ENCODE measurements around the gene SPAG6. TPM values are rescaled to one million over a fixed set of nuclear protein-coding genes. Genes with fewer than 3 reads are reported as not detected.
"Not testable (repeated sequence)": the region's sequence is repeated elsewhere in the genome, so short reads cannot be mapped to it uniquely, and the experiment has no call there.

The SPAG6 gene
- not detected in 2 replicates for total RNA-seq (2014; rRNA removed; shearing (Covaris generic))

- no peak for DNase-seq (ENCODE audit: low read depth)
These were observed at the start of gene SPAG6 for GRCh38 chr10:22345301-22346095. TSS of gene SPAG6 (plus strand) at chr10:22345496. CDS start at chr10:22345612, 116 bp downstream.

- no peak for DNase-seq (ENCODE audit: low read depth)
These were observed 44.1 kb upstream of the SPAG6 start for GRCh38 chr10:22301193-22301592.

GRCh38 chr10:22303461-22303860 is 41.8 kb upstream of the SPAG6 start:
- no peak for DNase-seq (ENCODE audit: low read depth)

DNA sequence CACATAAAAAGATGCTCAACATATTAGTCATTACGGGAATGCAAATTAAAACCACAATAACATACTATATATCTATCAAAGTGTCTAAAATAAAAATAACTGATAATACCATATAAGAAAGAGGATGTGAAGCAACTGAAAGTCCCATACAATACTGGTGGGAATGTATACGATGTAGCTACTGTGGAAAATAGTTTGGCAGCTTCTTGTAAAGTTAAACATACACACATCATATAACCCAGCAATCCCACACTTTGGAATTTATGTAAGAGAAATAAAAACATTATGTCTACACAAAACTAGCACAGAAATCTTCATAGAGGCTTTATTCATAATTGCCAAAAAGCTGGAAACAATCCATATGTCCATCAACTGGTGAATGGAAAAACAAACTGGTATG is 39.6 kb upstream of the SPAG6 start:
- no peak for DNase-seq (ENCODE audit: low read depth)

DNA sequence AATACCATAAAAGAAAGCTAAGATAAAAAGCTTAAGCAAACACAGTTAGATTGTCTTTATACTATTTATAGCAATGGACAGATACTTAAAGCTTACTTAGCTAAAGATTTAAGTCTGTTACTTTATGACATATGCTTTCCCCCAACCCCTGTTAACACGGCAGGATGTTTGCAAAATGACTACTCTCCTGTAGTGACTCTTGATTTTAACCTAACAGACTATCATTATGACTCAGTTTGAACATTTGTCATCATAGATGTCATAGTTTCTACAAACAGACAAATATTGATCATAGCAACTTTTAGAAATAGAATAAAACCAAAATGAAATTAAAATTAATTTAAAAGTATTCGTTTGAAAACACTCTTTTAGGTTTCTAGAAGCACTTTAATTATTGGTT is 36.9 kb upstream of the SPAG6 start:
- no peak for DNase-seq (ENCODE audit: low read depth)

DNA sequence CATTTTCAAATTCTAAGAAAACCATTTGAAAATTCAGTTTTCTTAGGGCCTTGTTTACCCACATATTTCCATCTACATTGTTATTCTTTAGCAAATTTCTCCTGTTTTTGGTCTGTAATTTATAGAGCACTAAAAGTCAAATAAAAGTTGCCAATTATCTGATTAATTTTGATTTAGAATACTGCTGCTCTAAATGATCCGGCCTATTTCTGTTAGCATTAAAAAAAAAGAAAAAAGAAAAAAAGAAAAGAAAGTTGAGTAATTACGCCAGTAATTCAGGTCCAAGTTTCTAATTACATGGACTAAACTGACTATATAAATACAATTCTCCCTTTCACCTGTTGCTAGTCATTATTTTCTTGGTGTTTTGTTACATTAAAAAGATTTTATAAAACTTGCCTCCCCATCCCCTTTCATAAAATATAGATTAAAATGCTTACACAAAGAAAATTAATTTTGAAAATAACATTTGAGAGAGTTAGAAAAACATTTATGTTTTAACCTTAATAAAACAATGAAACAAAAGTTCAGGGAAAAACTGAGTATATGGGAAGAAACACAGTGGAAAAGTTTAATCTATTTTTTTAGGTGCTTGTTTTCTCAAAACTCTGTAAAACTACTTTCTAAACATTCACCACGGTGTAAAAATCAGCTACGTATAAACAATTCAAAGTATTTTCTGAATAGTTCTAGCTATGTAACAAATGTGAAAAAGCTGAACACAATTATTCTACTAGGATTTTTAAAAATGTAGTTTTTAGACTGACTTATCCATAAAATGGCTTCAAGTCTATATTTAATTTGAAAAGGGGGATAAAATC is 35.9 kb upstream of the SPAG6 start:
- no peak for DNase-seq (ENCODE audit: low read depth)

- not testable (repeated sequence) for DNase-seq (ENCODE audit: low read depth)
These were observed 35.3 kb upstream of the SPAG6 start for GRCh38 chr10:22310012-22310411.

- no peak for DNase-seq (ENCODE audit: low read depth)
These were observed 34.4 kb upstream of the SPAG6 start for GRCh38 chr10:22310928-22311327.

DNA sequence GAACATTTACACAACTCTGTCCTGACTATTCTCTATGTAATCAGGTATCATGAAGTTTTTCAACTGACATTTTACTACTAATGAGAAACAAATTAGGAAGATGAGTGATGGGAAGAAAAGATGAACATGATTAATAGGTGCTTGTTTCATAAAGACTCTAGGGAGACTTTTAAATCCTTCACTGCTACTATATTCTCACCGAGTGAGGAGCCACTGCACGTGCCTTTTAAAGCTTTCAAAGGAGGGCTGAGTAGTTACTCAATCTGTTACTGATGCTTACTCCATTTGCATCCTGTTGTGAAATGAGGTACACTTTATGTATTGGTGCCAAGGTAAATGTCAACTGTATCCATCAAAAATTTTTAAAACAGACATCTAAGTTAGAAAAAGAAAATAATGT is 30.4 kb upstream of the SPAG6 start:
- DNase-seq (ENCODE audit: low read depth), result no peak

GRCh38 chr10:22315455-22316285 is 29.6 kb upstream of the SPAG6 start:
- no peak for DNase-seq (ENCODE audit: low read depth)

DNA sequence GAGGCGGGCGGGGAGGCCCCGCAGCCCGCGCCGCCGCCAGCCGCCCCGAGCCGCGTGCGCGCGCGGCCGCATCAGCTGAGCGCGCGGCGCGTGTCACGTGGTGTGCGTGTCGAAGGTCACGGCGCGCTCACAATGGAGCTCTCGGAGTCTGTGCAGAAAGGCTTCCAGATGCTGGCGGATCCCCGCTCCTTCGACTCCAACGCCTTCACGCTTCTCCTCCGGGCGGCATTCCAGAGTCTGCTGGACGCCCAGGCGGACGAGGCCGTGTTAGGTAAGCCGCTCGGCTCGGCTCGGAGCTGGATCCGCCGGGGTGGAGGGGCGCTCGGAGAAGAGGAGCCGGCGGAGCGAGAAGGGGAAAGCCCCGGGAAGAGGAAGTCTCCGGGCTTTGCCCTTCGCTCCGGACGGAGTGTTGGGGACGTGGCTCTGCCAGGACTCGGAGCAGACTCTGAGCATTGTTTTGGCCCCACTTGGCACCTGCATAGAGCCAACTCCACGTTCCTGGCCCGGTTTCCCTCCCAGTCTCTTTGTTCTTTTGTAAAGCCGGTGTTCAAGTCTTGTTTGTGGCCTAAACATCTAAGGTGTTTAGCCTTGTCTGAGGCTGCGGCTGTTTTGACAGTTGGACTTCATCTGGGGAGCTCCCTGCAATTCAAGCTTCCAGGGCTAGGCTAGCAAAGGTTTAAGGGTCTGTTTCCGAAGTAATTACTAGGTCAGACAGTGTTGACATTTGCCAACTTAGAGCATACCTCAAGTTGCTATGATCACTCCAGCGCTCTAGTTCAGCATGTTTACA is 28.8 kb upstream of the SPAG6 start, which contains the start of gene COMMD3:
Gene COMMD3, plus strand, starts transcription at position 103 of the 790 bp plus-strand sequence. Its CDS starts 30 bp downstream, at position 133.
- peak; percentile 89 for DNase-seq (ENCODE audit: low read depth)

DNA sequence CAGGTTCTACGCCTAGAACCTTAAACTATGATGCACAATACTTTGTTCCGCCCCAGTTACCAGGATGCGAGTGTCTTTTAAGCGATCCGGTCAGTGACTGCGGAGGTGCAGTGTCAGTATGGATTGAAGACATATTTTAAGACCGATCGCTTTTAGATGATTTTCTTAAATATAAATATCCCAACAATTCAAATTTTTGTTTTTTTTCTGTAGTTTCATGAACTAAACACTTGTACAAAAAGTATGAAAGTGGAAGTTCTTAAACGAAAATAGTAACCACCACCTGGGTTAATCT is 28.3 kb upstream of the SPAG6 start:
- no peak for DNase-seq (ENCODE audit: low read depth)

DNA sequence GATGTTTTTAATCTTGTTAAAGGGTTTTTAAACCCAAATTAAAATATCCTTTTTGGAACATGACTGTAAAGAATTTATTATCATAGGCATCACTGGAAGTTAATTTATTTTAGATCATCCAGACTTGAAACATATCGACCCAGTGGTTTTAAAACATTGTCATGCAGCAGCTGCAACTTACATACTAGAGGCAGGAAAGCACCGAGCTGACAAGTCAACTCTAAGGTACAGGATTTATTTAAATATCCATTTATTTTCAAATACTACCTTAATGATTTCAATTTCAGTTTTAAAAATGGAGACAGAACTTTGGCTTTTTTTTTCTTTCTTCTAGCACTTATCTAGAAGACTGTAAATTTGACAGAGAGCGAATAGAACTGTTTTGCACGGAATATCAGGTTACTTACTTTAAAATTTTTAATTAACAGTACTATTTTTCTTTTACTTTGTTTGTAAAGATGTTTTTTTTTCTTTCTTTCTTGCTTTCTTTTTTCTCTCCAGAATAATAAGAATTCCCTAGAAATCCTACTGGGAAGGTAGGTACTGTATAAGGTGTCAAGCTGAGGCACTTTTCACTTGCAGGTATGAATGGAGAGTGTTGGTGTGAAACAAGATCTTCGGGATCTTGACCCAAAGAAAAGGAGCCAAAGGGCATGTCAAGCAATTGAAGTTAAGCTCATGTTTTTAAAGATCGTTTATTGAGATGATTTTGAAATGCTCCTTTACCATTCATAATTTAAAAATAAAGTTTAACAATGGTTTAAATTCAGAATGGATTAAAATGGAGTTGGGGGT is 27.3 kb upstream of the SPAG6 start:
- DNase-seq (ENCODE audit: low read depth), result no peak

GRCh38 chr10:22318772-22319171 is 26.5 kb upstream of the SPAG6 start:
- DNase-seq (ENCODE audit: low read depth), result no peak

DNA sequence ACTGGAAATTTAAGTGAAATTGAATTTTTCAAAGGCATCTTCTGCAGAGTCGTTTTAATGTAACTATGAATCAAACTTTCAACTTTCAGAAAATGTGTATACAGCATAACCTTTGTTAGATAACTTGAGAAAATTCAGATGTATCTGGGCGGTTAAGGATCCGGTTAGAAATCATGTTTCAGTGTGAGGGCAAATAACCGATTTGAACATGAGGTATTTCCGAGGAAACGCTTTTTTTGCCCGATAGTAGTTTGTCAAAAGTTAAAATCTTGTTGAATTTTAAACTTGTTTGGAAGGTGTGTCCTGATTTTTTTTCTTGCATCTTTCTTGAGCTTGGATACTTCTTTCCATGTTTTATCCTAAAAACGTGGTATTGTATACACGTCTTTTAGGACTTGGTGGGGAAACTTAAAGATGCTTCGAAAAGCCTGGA is 25.7 kb upstream of the SPAG6 start:
- DNase-seq (ENCODE audit: low read depth), result no peak

- no peak for DNase-seq (ENCODE audit: low read depth)
These were observed 25.2 kb upstream of the SPAG6 start for GRCh38 chr10:22319980-22320558.

DNA sequence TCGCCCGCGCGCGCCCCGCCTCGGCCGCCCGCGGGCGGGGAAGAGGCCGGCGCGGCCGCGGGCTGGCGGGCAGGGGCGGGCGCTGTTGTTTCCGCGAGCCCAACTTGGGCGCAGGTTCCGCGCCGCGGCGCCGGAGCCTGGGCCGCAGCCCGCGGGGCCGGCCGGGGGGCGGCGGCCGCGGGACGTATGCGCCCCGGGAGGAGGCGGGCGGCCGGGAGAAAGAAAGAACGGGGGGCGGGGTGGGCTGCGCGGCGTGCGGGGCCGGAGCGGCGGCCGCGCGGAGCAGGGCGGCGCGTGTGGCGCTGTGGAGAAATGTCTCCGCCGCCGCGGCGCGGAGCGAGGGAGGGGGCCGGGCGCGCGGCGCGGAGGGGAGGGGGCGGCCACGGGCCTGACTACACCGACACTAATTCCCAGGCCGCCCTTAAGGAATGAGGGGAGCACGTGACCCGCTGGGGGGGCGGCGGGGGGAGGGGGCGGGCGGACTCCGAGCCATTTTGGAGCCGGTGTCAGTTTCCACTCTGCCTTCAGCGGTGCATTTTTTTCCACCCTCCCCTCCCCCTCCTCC is 24.6 kb upstream of the SPAG6 start, which contains the start of gene BMI1:
Gene BMI1, plus strand, starts transcription at position 509 of the 565 bp plus-strand sequence. CDS start 5,351 bp downstream, outside the sequence.
- peak; percentile 81 for DNase-seq (ENCODE audit: low read depth)

DNA sequence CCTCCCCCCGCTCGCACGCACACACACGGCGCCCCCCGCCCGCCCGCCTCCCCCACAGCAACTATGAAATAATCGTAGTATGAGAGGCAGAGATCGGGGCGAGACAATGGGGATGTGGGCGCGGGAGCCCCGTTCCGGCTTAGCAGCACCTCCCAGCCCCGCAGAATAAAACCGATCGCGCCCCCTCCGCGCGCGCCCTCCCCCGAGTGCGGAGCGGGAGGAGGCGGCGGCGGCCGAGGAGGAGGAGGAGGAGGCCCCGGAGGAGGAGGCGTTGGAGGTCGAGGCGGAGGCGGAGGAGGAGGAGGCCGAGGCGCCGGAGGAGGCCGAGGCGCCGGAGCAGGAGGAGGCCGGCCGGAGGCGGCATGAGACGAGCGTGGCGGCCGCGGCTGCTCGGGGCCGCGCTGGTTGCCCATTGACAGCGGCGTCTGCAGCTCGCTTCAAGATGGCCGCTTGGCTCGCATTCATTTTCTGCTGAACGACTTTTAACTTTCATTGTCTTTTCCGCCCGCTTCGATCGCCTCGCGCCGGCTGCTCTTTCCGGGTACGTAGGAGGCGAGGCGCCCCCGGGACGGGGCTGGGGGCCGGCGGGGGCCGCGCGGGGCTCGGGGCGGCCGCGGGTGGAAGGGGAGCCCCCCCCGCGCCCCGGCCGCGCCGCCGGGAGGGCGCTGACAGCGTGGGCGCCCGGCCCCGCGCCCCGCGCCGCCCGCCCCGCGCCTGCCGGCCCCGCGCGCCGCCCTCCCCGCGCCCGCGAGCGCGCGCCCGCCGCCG is 24.0 kb upstream of the SPAG6 start:
- DNase-seq (ENCODE audit: low read depth), result peak; percentile 73
